Measurements from ENCODE around the gene PTPRT. TPM values are rescaled to one million over a fixed set of nuclear protein-coding genes. Genes with fewer than 3 reads are reported as not detected.

The PTPRT gene
- total RNA-seq, 1 donor from 2014 or later, result 4.0 TPM

GRCh38 chr20:42024653-42025052, 1165.1 kb downstream of the PTPRT start:
- DNase-seq, result peak; percentile 51

Small RNAs within 50 kb of the gene (small RNA-seq; reads per million reads assigned to genes)
- gene RN7SKP100 (ENCODE audit: low replicate concordance), result not detected

Data from skin of body (tissue), 3 donors.